Medulla oblongata (tissue), 1 donor: Measurements from ENCODE around the gene SMIM20.
A peak's percentile ranks its signal among the peaks of the same experiment; 100 is the strongest.

Experiments
- DNase-seq: peaks from one replicate; pipeline ENCODE4 v3.0.0-alpha.2; 2015; ENCODE audit errors: extremely low spot score

Gene SMIM20

GRCh38 chr4:25926462-25926861, 12.4 kb downstream of the SMIM20 start:
- DNase-seq = peak; percentile 41

GRCh38 chr4:25927361-25928195, 13.6 kb downstream of the SMIM20 start:
- no peak for DNase-seq

- DNase-seq = peak; percentile 43
These were observed 14.6 kb downstream of the SMIM20 start for GRCh38 chr4:25928379-25929297.

- no peak for DNase-seq
These were observed 15.3 kb downstream of the SMIM20 start for GRCh38 chr4:25929298-25929686.

GRCh38 chr4:25930731-25931354, 16.8 kb downstream of the SMIM20 start:
- peak; percentile 33 for DNase-seq

- no peak for DNase-seq
These were observed 22.7 kb downstream of the SMIM20 start for GRCh38 chr4:25936696-25937095.

- DNase-seq = no peak
These were observed 23.8 kb downstream of the SMIM20 start for GRCh38 chr4:25937801-25938200.

- no peak for DNase-seq
These were observed 24.3 kb downstream of the SMIM20 start for GRCh38 chr4:25938366-25938765.

- DNase-seq = no peak
These were observed 24.8 kb downstream of the SMIM20 start for GRCh38 chr4:25938787-25939186.

GRCh38 chr4:25939330-25939729, 25.3 kb downstream of the SMIM20 start:
- no peak for DNase-seq

GRCh38 chr4:25941457-25942221, 27.6 kb downstream of the SMIM20 start:
- no peak for DNase-seq

- no peak for DNase-seq
These were observed 29.3 kb downstream of the SMIM20 start for GRCh38 chr4:25943312-25943711.

- DNase-seq = no peak
These were observed 29.8 kb downstream of the SMIM20 start for GRCh38 chr4:25943805-25944204.

- DNase-seq = no peak
These were observed 34.0 kb downstream of the SMIM20 start for GRCh38 chr4:25948051-25948450.

- DNase-seq = no peak
These were observed 35.2 kb downstream of the SMIM20 start for GRCh38 chr4:25949173-25949748.

- DNase-seq = no peak
These were observed 36.0 kb downstream of the SMIM20 start for GRCh38 chr4:25949994-25950393.

- DNase-seq = no peak
These were observed 36.7 kb downstream of the SMIM20 start for GRCh38 chr4:25950461-25951389.

GRCh38 chr4:25951390-25951952, 37.5 kb downstream of the SMIM20 start:
- no peak for DNase-seq

- no peak for DNase-seq
These were observed 39.7 kb downstream of the SMIM20 start for GRCh38 chr4:25953740-25954139.
